HCT116 (cell line): Measurements from ENCODE around the gene TMEM165. TPM values are rescaled to one million over a fixed set of nuclear protein-coding genes. Genes with fewer than 3 reads are reported as not detected.

ENCODE experiments used
- ATAC-seq: fragments of 200-7000 bp; cut with Tn5 transposase; 2 replicates; pipeline ENCODE4 v1.9.1; 2020; ENCODE audit warnings: mild to moderate bottlenecking, moderate library complexity
- BruUV-seq: library from RNA; stranded (reverse); fragments of 400-500 nt; replicated peaks from 2 replicates; lab custom pipeline; 2021; lab: Mats Ljungman, UMichigan
- CTCF ChIA-PET: fragments of 300-600 bp; sonication (Branson Sonifier 250); formaldehyde crosslinking; loops from one replicate; lab custom pipeline; 2021; ENCODE audit warnings: antibody characterized with exemption; lab: Charles Lee
- POLR2A ChIA-PET: fragments of 300-600, 350-600 bp; sonication (Branson Sonifier 250); formaldehyde crosslinking; loops from one replicate; lab custom pipeline; 2021; ENCODE audit warnings: antibody characterized with exemption; lab: Charles Lee
- RAD21 ChIA-PET, 2 experiments: fragments of 300-600 bp; sonication (Branson Sonifier 250); formaldehyde crosslinking; loops; one replicate each; lab custom pipeline; 2023; ENCODE audit warnings: low total read pairs in 2 of 2; ENCODE audit not compliant: uncharacterized antibody in 2 of 2, unreplicated experiment in 2 of 2, low non-redundant PET in 1 of 2; lab: Charles Lee
- DNase-seq: peaks from one replicate; pipeline ENCODE4 v3.0.0-alpha.2; 2010; ENCODE audit warnings: low read depth, low spot score
- H2AFZ ChIP-seq: fragments of 200-600 bp; shearing (Covaris generic), sonication (generic); 2 replicates; pipeline ENCODE4 v1.6.1; 2017; ENCODE audit warnings: low read depth, mixed run types, mixed read lengths, antibody characterized with exemption, low read length; ENCODE audit not compliant: poor library complexity, severe bottlenecking
- H3K27ac ChIP-seq: 2 replicates; pipeline ENCODE4 v1.5.1; 2012; ENCODE audit warnings: low read depth, low read length
- H3K27me3 ChIP-seq: fragments of 200-600 bp; sonication (generic); 2 replicates; pipeline ENCODE4 v1.6.1; 2016; ENCODE audit warnings: mixed run types, low read length, mixed read lengths; ENCODE audit not compliant: insufficient read depth
- H3K36me3 ChIP-seq, 2 experiments: fragments of 200-500 bp in 1 of 2; fragments of 200-600 bp in 1 of 2; sonication (Bioruptor generic) in 1 of 2; sonication (generic) in 1 of 2; 2 replicates each; pipeline versions ENCODE4 v1.5.1 to v1.6.1; 2014 to 2016; ENCODE audit warnings: low read length in 2 of 2, inconsistent platforms in 1 of 2, mixed read lengths in 1 of 2, mixed run types in 1 of 2; ENCODE audit not compliant: insufficient read depth in 2 of 2, control insufficient read depth in 1 of 2
- H3K4me1 ChIP-seq, 2 experiments: fragments of 200-600 bp in 1 of 2; sonication (generic) in 1 of 2; 2 replicates each; pipeline versions ENCODE4 v1.5.1 to v1.6.1; 2012 to 2017; ENCODE audit warnings: low read length in 2 of 2, inconsistent platforms in 1 of 2, mild to moderate bottlenecking in 1 of 2, mixed read lengths in 1 of 2, mixed run types in 1 of 2, moderate library complexity in 1 of 2; ENCODE audit not compliant: insufficient read depth in 2 of 2, control insufficient read depth in 1 of 2
- H3K4me2 ChIP-seq: fragments of 200-600 bp; sonication (generic); 2 replicates; pipeline ENCODE4 v1.6.1; 2017; ENCODE audit warnings: mixed run types, low read length, mixed read lengths
- H3K4me3 ChIP-seq, 2 experiments: fragments of 200-600 bp in 1 of 2; sonication (generic) in 1 of 2; replicated peaks in 1 of 2; 2 replicates each; pipeline ENCODE4 v1.5.1; 2011 to 2016; ENCODE audit warnings: low read length in 2 of 2, control low read depth in 1 of 2, low read depth in 1 of 2, mild to moderate bottlenecking in 1 of 2, mixed read lengths in 1 of 2, mixed run types in 1 of 2
- H3K79me2 ChIP-seq: fragments of 200-600 bp; sonication (generic); 2 replicates; pipeline ENCODE4 v1.6.1; 2017; ENCODE audit warnings: mild to moderate bottlenecking, mixed run types, low read length, moderate library complexity, mixed read lengths; ENCODE audit not compliant: insufficient read depth
- H3K9ac ChIP-seq: fragments of 200-600 bp; sonication (generic); 2 replicates; pipeline ENCODE4 v1.6.1; 2016; ENCODE audit warnings: low read length, mixed read lengths
- H3K9me2 ChIP-seq: fragments of 200-600 bp; sonication (generic), shearing (Covaris generic); 2 replicates; pipeline ENCODE4 v1.6.1; 2017; ENCODE audit warnings: mixed run types, mild to moderate bottlenecking, moderate library complexity; ENCODE audit not compliant: insufficient read depth
- H3K9me3 ChIP-seq, 2 experiments: fragments of 200-500 bp in 1 of 2; fragments of 200-600 bp in 1 of 2; sonication (Bioruptor generic) in 1 of 2; sonication (generic) in 1 of 2; 2 replicates each; pipeline ENCODE4 v1.6.1; 2014 to 2017; ENCODE audit warnings: low read length in 2 of 2, mixed read lengths in 2 of 2, inconsistent platforms in 1 of 2, low read depth in 1 of 2, mild to moderate bottlenecking in 1 of 2, mixed run types in 1 of 2, moderate library complexity in 1 of 2; ENCODE audit not compliant: control insufficient read depth in 1 of 2, insufficient read depth in 1 of 2
- H4K20me1 ChIP-seq: fragments of 200-600 bp; sonication (generic), shearing (Covaris generic); 2 replicates; pipeline ENCODE4 v1.6.1; 2017; ENCODE audit warnings: mixed run types, mild to moderate bottlenecking, moderate library complexity; ENCODE audit not compliant: insufficient read depth
- EGR1 ChIP-seq: IDR thresholded peaks from 2 replicates; pipeline ENCODE4 v1.6.1; 2012; ENCODE audit warnings: low read depth
- REST ChIP-seq: IDR thresholded peaks from 2 replicates; pipeline ENCODE4 v1.6.1; 2012; ENCODE audit warnings: low read depth
- SP1 ChIP-seq: IDR thresholded peaks from 2 replicates; pipeline ENCODE4 v1.6.1; 2012; ENCODE audit warnings: low read depth
- TCF7L2 ChIP-seq: IDR thresholded peaks from 2 replicates; pipeline ENCODE4 v1.7.0; 2011; ENCODE audit warnings: borderline replicate concordance, inconsistent platforms; ENCODE audit not compliant: insufficient read depth, insufficient read length; ENCODE audit errors: extremely low read depth
- YY1 ChIP-seq: IDR thresholded peaks from 2 replicates; pipeline ENCODE4 v1.6.1; 2011; ENCODE audit warnings: low read length, low read depth, moderate library complexity, mild to moderate bottlenecking; ENCODE audit not compliant: insufficient replicate concordance; ENCODE audit errors: extremely low read depth
- ZFX ChIP-seq: fragments of 450-650 bp; IDR thresholded peaks from 2 replicates; pipeline ENCODE4 v1.6.1; 2017
- intact Hi-C: fragments of 100-400 bp; cut with micrococcal nuclease; formaldehyde crosslinking; loops from 2 replicates; pipeline ENCODE4 v1.10.0; 2022
- total RNA-seq: library from RNA; stranded (reverse); gene quantifications from one replicate; pipeline ENCODE4 v1.2.1, GENCODE V29; 2021; ENCODE audit not compliant: unreplicated experiment

TMEM165 gene
- total RNA-seq, 1 experiment from 2014 or later: 60.7 TPM

GRCh38 chr4:55386073-55386472 lies 9.7 kb upstream of the TMEM165 start:
- ChIA-PET POLR2A (interaction anchor here (1.9 kb wide), 1 partner anchor 9 kb away, joined by 12 read pairs; the partner anchor contains the start of gene TMEM165), RAD21 (interaction anchor here in 1 of 2 experiments (1.0 kb wide), 1 partner anchor 10 kb away, joined by 3 read pairs; the partner anchor contains the start of gene TMEM165), CTCF (no interaction called here)
- Histone ChIP-seq H3K27ac (no peak overlapping the region), H2AFZ (peak overlapping the region; percentile 92), H3K9me3 (no peaks in the 10 kb centered on the region), H4K20me1 (no peaks in the 10 kb centered on the region), H3K4me1 (peaks cover 0 to 6% of the 10 kb centered on the region in 2 experiments; a peak in 1 of 4 replicates), H3K36me3 (no peaks in the 10 kb centered on the region), H3K27me3 (no peaks in the 10 kb centered on the region), H3K9ac (no peak overlapping the region), H3K4me2 (0 out of 2 replicates have a peak overlapping the region, but pooled peaks have one; percentile 13), H3K79me2 (no peaks in the 10 kb centered on the region), H3K9me2 (no peaks in the 10 kb centered on the region), H3K4me3 (no peak overlapping the region)
- intact Hi-C loops: no loop called here
- peak; percentile 34 for DNase-seq
- peak; percentile 99 for ATAC-seq
- no TSS peak for BruUV-seq
- TF ChIP-seq REST (no peak), YY1 (peak; percentile 33), TCF7L2 (no peak), SP1 (peak; percentile 20; the same call in 1 of the 2 replicates), EGR1 (no peak), ZFX (no peak)
